SK-N-SH (cell line): ENCODE results near the gene TDRD10. TPM values are rescaled to one million over a fixed set of nuclear protein-coding genes. Genes with fewer than 3 reads are reported as not detected.
A peak's percentile ranks its signal among the peaks of the same experiment; 100 is the strongest.

Experiments
- CTCF ChIA-PET: fragments of 300-600, 350-600 bp; formaldehyde crosslinking; extraction: SDS; loops from one replicate; lab custom pipeline; 2021; lab: Yijun Ruan, JAX
- POLR2A ChIA-PET: fragments of 350-600 bp; sonication (Branson Sonifier 250); formaldehyde crosslinking; extraction: SDS; loops from one replicate; lab custom pipeline; 2020; ENCODE audit warnings: antibody characterized with exemption, inconsistent platforms; lab: Yijun Ruan, JAX
- DNase-seq: peaks from one replicate; pipeline ENCODE4 v3.0.0; 2012
- H2AFZ ChIP-seq: fragments of 200-600 bp; sonication (generic); 2 replicates; pipeline ENCODE4 v1.8.1; 2016; ENCODE audit warnings: antibody characterized with exemption, mild to moderate bottlenecking, low read depth
- H3F3A ChIP-seq: fragments of 200-600 bp; sonication (generic); replicated peaks from 2 replicates; pipeline ENCODE3; 2016; ENCODE audit warnings: antibody characterized with exemption, mild to moderate bottlenecking; ENCODE audit not compliant: insufficient read depth
- H3K27ac ChIP-seq, 2 experiments: fragments of 200-500 bp in 1 of 2; fragments of 200-600 bp in 1 of 2; sonication (Bioruptor generic) in 1 of 2; sonication (generic), shearing (Covaris generic) in 1 of 2; 2 replicates each; pipeline versions ENCODE4 v1.5.1 to v1.6.1; 2014 to 2016; ENCODE audit warnings: low read depth in 2 of 2, inconsistent platforms in 1 of 2, low read length in 1 of 2, mild to moderate bottlenecking in 1 of 2, mixed read lengths in 1 of 2
- H3K27me3 ChIP-seq: fragments of 200-600 bp; sonication (generic), shearing (Covaris generic); 2 replicates; pipeline ENCODE4 v1.6.1; 2016; ENCODE audit warnings: mixed run types; ENCODE audit not compliant: insufficient read depth
- H3K36me3 ChIP-seq, 2 experiments: fragments of 200-500 bp in 1 of 2; fragments of 200-600 bp in 1 of 2; sonication (Bioruptor generic) in 1 of 2; sonication (generic) in 1 of 2; replicated peaks in 1 of 2; 2 replicates each; pipeline versions ENCODE3 to v1.5.1; 2014 to 2016; ENCODE audit warnings: low read length in 1 of 2, mild to moderate bottlenecking in 1 of 2; ENCODE audit not compliant: insufficient read depth in 2 of 2, control insufficient read depth in 1 of 2
- H3K4me1 ChIP-seq, 2 experiments: fragments of 200-500 bp in 1 of 2; fragments of 200-600 bp in 1 of 2; sonication (Bioruptor generic) in 1 of 2; sonication (generic), shearing (Covaris generic) in 1 of 2; 2 replicates each; pipeline versions ENCODE4 v1.5.1 to v1.6.1; 2014 to 2016; ENCODE audit warnings: low read depth in 1 of 2, low read length in 1 of 2, mixed run types in 1 of 2; ENCODE audit not compliant: insufficient read depth in 2 of 2, control insufficient read depth in 1 of 2
- H3K4me2 ChIP-seq: fragments of 200-600 bp; sonication (generic), shearing (Covaris generic); 2 replicates; pipeline ENCODE4 v1.6.1; 2017; ENCODE audit warnings: mixed run types
- H3K4me3 ChIP-seq, 2 experiments: fragments of 200-500 bp in 1 of 2; fragments of 200-600 bp in 1 of 2; sonication (Bioruptor generic) in 1 of 2; sonication (generic), shearing (Covaris generic) in 1 of 2; 2 replicates each; pipeline versions ENCODE4 v1.5.1 to v1.8.1; 2014 to 2016; ENCODE audit warnings: low read depth in 2 of 2, inconsistent platforms in 1 of 2, low read length in 1 of 2, mild to moderate bottlenecking in 1 of 2, mixed read lengths in 1 of 2, moderate library complexity in 1 of 2
- H3K79me2 ChIP-seq: fragments of 200-600 bp; sonication (generic); 2 replicates; pipeline ENCODE4 v1.8.1; 2017; ENCODE audit warnings: mild to moderate bottlenecking; ENCODE audit not compliant: insufficient read depth
- H3K9ac ChIP-seq: fragments of 200-600 bp; sonication (generic); 2 replicates; pipeline ENCODE4 v1.6.1; 2017; ENCODE audit warnings: mixed run types
- H3K9me2 ChIP-seq: fragments of 200-600 bp; sonication (generic); 2 replicates; pipeline ENCODE4 v1.6.1; 2017; ENCODE audit warnings: mixed run types
- H3K9me3 ChIP-seq: fragments of 200-600 bp; sonication (generic); 2 replicates; pipeline ENCODE4 v1.6.1; 2017; ENCODE audit warnings: mixed run types, mild to moderate bottlenecking, moderate library complexity
- H4K20me1 ChIP-seq: fragments of 200-600 bp; sonication (generic); 2 replicates; pipeline ENCODE4 v1.6.1; 2017; ENCODE audit warnings: mild to moderate bottlenecking, mixed run types; ENCODE audit not compliant: insufficient read depth
- CHD2 ChIP-seq: fragments of 150-350 bp; IDR thresholded peaks from 2 replicates; pipeline ENCODE4 v1.6.1; 2018; ENCODE audit warnings: low read length; ENCODE audit not compliant: partially characterized antibody
- EP300 ChIP-seq, 2 experiments: IDR thresholded peaks; 2 replicates each; pipeline versions ENCODE4 v1.4.0 to v1.6.1; 2012; ENCODE audit warnings: borderline replicate concordance in 1 of 2, low read depth in 1 of 2, low read length in 1 of 2
- FOSL2 ChIP-seq: IDR thresholded peaks from 2 replicates; pipeline ENCODE4 v1.4.0; 2012; ENCODE audit warnings: low read depth, mild to moderate bottlenecking, moderate library complexity, borderline replicate concordance
- FOXJ3 ChIP-seq: sonication (generic); formaldehyde crosslinking; IDR thresholded peaks from 2 replicates; pipeline ENCODE4 v1.5.1; 2020; ENCODE audit warnings: mild to moderate bottlenecking, missing genetic modification reagents
- FOXM1 ChIP-seq: IDR thresholded peaks from 2 replicates; pipeline ENCODE4 v1.4.0; 2012; ENCODE audit warnings: low read depth, mild to moderate bottlenecking
- GABPA ChIP-seq: IDR thresholded peaks from 2 replicates; pipeline ENCODE4 v1.4.0; 2012; ENCODE audit warnings: low read depth, mild to moderate bottlenecking
- GATA2 ChIP-seq: sonication (generic); formaldehyde crosslinking; IDR thresholded peaks from 2 replicates; pipeline ENCODE4 v1.5.0; 2020; ENCODE audit warnings: mild to moderate bottlenecking, missing genetic modification reagents
- JUND ChIP-seq: IDR thresholded peaks from 2 replicates; pipeline ENCODE4 v1.4.0; 2012
- MEF2A ChIP-seq: IDR thresholded peaks from 2 replicates; pipeline ENCODE4 v1.4.0; 2012; ENCODE audit warnings: low read depth, borderline replicate concordance
- MXI1 ChIP-seq: IDR thresholded peaks from 2 replicates; pipeline ENCODE4 v1.6.1; 2012; ENCODE audit warnings: mild to moderate bottlenecking, low read depth, low read length, improper control_type of control experiment
- RAD21 ChIP-seq: IDR thresholded peaks from 2 replicates; pipeline ENCODE4 v1.6.1; 2012; ENCODE audit warnings: mild to moderate bottlenecking, low read length
- RCOR1 ChIP-seq: fragments of 150-350 bp; IDR thresholded peaks from 2 replicates; pipeline ENCODE4 v1.6.1; 2017; ENCODE audit warnings: antibody characterized with exemption, low read length
- RFX5 ChIP-seq: IDR thresholded peaks from 2 replicates; pipeline ENCODE4 v1.6.1; 2012; ENCODE audit warnings: mild to moderate bottlenecking, improper control_type of control experiment, low read length
- SMC3 ChIP-seq: IDR thresholded peaks from 2 replicates; pipeline ENCODE4 v1.6.1; 2012; ENCODE audit warnings: low read depth, low read length, improper control_type of control experiment
- TAF1 ChIP-seq: IDR thresholded peaks from 2 replicates; pipeline ENCODE4 v1.6.1; 2012; ENCODE audit warnings: low read depth, mild to moderate bottlenecking, low read length, moderate library complexity, borderline replicate concordance
- TCF12 ChIP-seq: IDR thresholded peaks from 2 replicates; pipeline ENCODE4 v1.4.0; 2012
- WGBS: methylation state at CpG from one replicate; pipeline ENCODE4 v1.1.6; 2017; ENCODE audit warnings: low lambda C conversion rate; 5-methylcytosine and 5-hydroxymethylcytosine counted together
- polyA plus RNA-seq, 3 experiments: library from polyadenylated mRNA; depleted of rRNA; stranded (reverse); fragments of >200 nt; gene quantifications; 2 replicates each; pipeline ENCODE4 v1.2.3, GENCODE V29; 2012
- TF ChIP-seq, protein P1 (sequence below): fragments of 200-600 bp; sonication (generic); IDR thresholded peaks from 2 replicates; pipeline ENCODE4 v1.6.1; 2017; ENCODE audit warnings: antibody characterized with exemption, mild to moderate bottlenecking, moderate library complexity
- TF ChIP-seq, protein P2 (sequence below): IDR thresholded peaks from 2 replicates; pipeline ENCODE4 v1.4.0; 2012; ENCODE audit warnings: low read depth
- TF ChIP-seq, protein P3 (sequence below): IDR thresholded peaks from 2 replicates; pipeline ENCODE4 v1.4.0; 2012; ENCODE audit warnings: low read depth, borderline replicate concordance
- TF ChIP-seq, protein P4 (sequence below): IDR thresholded peaks from 2 replicates; pipeline ENCODE4; 2012
- TF ChIP-seq, protein P5 (sequence below): fragments of 150-350 bp; IDR thresholded peaks from 2 replicates; pipeline ENCODE4 v1.6.1; 2017; ENCODE audit warnings: antibody characterized with exemption, low read length, low read depth, borderline replicate concordance

TDRD10 gene
- polyA plus RNA-seq, 1 of the 3 experiments (the other 2 are of a cell fraction) = not detected

DNA sequence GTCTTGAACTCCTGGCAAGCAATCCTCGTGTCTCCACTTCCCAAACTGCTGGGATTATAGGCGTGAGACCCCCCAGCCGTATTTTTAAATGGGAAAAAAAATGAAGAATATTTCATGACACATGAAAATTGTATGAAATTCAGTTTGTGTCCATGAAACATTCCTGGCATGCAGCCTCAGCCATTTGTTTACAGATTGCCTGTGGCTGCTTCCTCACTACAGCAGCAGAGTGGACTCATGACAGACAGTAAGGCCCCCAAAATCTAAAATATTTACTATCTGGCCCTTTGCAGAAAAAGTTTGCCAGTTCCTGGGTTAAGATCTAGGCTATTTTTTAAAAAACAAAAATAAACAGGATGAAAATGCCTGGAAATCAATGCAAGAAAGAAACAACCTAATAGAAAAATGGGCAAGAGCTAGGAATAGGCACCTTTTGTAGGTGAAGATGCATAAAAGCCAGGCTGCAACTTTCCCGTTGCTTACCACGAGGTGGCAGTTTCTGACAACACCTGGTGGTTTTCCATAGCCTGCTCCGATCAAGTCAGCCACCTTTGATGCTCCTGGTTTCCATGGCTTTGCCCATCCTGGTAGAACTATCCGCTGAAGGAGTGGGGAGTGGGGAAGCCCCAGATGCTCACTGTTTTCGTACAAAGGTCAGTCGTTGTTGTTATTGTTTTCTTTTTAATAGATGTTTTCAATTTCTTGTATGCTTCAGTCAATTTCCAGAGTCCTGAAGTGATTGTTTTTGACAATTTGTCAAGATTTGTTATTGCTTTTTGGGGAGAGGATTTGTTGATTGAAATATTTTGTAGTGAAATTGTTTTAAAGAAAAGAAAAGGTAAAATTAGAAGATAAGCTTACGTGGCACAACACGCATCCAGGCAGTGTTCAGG, 32.2 kb downstream of the TDRD10 start:
- no peak overlapping the region for H3K9ac ChIP-seq
- WGBS = 36% methylated on average over 11 of the region's 11 CpGs
- H4K20me1 ChIP-seq = no peaks in the 10 kb centered on the region
- no peak overlapping the region for H3K27ac ChIP-seq
- ChIA-PET POLR2A (no interaction called here), CTCF (interaction anchor here (0.6 to 6.1 kb wide), 22 partner anchors 7 to 536 kb away, joined by 3 to 36 read pairs (median 4); partner anchors contain the start of genes CHRNB2, PMVK and UBE2Q1)
- no peaks in the 10 kb centered on the region; the same call in 1 of the 2 replicates for H3K27me3 ChIP-seq
- no peak overlapping the region for H3K4me2 ChIP-seq
- no peaks in the 10 kb centered on the region for H3K4me1 ChIP-seq
- H3F3A ChIP-seq = no peaks in the 10 kb centered on the region
- H3K4me3 ChIP-seq = no peak overlapping the region
- H3K9me3 ChIP-seq = no peaks in the 10 kb centered on the region
- TF ChIP-seq RAD21 (peak; percentile 71), RCOR1 (no peak), MEF2A (no peak), EP300 (IDR thresholded peaks at IDR 0.05; ENCODE audit: borderline replicate concordance in 1 of 2, low read depth in 1 of 2, low read length in 1 of 2) (no peak), JUND (no peak), GATA2 (CRISPR knock-in tag) (no peak), TCF12 (no peak), GABPA (no peak), SMC3 (peak; percentile 68)
- TF ChIP-seq, protein P1, sequence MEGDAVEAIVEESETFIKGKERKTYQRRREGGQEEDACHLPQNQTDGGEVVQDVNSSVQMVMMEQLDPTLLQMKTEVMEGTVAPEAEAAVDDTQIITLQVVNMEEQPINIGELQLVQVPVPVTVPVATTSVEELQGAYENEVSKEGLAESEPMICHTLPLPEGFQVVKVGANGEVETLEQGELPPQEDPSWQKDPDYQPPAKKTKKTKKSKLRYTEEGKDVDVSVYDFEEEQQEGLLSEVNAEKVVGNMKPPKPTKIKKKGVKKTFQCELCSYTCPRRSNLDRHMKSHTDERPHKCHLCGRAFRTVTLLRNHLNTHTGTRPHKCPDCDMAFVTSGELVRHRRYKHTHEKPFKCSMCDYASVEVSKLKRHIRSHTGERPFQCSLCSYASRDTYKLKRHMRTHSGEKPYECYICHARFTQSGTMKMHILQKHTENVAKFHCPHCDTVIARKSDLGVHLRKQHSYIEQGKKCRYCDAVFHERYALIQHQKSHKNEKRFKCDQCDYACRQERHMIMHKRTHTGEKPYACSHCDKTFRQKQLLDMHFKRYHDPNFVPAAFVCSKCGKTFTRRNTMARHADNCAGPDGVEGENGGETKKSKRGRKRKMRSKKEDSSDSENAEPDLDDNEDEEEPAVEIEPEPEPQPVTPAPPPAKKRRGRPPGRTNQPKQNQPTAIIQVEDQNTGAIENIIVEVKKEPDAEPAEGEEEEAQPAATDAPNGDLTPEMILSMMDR = peak; percentile 50
- no peaks in the 10 kb centered on the region for H3K79me2 ChIP-seq
- no peaks in the 10 kb centered on the region for H3K9me2 ChIP-seq
- H3K36me3 ChIP-seq = no peaks in the 10 kb centered on the region
- H2AFZ ChIP-seq = no peak overlapping the region
- DNase-seq = peak; percentile 71

DNA sequence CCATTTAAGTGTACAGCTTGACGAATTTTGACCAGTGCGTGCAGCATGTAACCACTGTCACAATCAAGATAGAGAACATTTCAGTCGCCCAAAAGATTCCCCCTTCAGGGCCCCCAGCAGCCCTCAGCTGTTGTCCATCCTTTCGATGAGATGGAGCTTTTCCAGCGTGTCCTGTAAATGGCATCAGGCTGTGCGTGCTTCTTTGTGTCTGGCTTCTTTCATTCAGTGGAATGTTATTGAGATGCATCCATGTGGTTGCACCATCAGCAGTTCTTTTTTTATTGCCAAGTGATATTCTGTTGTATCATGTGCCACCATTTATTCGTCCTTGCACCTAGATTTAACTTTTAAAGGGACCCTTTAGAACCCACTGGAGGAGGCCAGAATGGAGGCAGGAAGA, 34.6 kb downstream of the TDRD10 start:
- 33% methylated on average over 7 of the region's 7 CpGs for WGBS
- TF ChIP-seq JUND (no peak), FOXJ3 (no peak), TCF12 (no peak), CHD2 (no peak), FOSL2 (no peak), GATA2 (CRISPR knock-in tag) (no peak), SMC3 (no peak), RFX5 (no peak), FOXM1 (no peak), MXI1 (no peak), TAF1 (no peak)
- TF ChIP-seq, protein P2, sequence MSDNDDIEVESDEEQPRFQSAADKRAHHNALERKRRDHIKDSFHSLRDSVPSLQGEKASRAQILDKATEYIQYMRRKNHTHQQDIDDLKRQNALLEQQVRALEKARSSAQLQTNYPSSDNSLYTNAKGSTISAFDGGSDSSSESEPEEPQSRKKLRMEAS = no peak
- TF ChIP-seq, protein P3, sequence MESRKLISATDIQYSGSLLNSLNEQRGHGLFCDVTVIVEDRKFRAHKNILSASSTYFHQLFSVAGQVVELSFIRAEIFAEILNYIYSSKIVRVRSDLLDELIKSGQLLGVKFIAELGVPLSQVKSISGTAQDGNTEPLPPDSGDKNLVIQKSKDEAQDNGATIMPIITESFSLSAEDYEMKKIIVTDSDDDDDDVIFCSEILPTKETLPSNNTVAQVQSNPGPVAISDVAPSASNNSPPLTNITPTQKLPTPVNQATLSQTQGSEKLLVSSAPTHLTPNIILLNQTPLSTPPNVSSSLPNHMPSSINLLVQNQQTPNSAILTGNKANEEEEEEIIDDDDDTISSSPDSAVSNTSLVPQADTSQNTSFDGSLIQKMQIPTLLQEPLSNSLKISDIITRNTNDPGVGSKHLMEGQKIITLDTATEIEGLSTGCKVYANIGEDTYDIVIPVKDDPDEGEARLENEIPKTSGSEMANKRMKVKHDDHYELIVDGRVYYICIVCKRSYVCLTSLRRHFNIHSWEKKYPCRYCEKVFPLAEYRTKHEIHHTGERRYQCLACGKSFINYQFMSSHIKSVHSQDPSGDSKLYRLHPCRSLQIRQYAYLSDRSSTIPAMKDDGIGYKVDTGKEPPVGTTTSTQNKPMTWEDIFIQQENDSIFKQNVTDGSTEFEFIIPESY = no peak
- TF ChIP-seq, protein P4, sequence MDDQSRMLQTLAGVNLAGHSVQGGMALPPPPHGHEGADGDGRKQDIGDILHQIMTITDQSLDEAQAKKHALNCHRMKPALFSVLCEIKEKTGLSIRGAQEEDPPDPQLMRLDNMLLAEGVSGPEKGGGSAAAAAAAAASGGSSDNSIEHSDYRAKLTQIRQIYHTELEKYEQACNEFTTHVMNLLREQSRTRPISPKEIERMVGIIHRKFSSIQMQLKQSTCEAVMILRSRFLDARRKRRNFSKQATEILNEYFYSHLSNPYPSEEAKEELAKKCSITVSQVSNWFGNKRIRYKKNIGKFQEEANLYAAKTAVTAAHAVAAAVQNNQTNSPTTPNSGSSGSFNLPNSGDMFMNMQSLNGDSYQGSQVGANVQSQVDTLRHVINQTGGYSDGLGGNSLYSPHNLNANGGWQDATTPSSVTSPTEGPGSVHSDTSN = no peak
- TF ChIP-seq, protein P5, sequence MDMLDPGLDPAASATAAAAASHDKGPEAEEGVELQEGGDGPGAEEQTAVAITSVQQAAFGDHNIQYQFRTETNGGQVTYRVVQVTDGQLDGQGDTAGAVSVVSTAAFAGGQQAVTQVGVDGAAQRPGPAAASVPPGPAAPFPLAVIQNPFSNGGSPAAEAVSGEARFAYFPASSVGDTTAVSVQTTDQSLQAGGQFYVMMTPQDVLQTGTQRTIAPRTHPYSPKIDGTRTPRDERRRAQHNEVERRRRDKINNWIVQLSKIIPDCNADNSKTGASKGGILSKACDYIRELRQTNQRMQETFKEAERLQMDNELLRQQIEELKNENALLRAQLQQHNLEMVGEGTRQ = no peak

More for the DNA sequence above, 34.6 kb downstream of the TDRD10 start:
- H3K9ac ChIP-seq = no peak overlapping the region
- H3F3A ChIP-seq = no peaks in the 10 kb centered on the region
- no peaks in the 10 kb centered on the region for H4K20me1 ChIP-seq
- ChIA-PET CTCF (interaction anchor here (1.8 to 6.1 kb wide), 2 partner anchors 10 to 56 kb away, joined by 9 to 36 read pairs; no protein-coding TSS in a partner anchor), POLR2A (no interaction called here)
- H3K4me2 ChIP-seq = no peak overlapping the region
- no peak overlapping the region for H3K27ac ChIP-seq
- H3K79me2 ChIP-seq = no peaks in the 10 kb centered on the region
- no peaks in the 10 kb centered on the region for H3K36me3 ChIP-seq
- H3K9me3 ChIP-seq = no peaks in the 10 kb centered on the region
- no peaks in the 10 kb centered on the region for H3K9me2 ChIP-seq
- DNase-seq = no peak
- no peak overlapping the region for H3K4me3 ChIP-seq
- peaks cover 20% of the 10 kb centered on the region; the same call in 1 of the 2 replicates for H3K27me3 ChIP-seq
- H2AFZ ChIP-seq = no peak overlapping the region
- no peaks in the 10 kb centered on the region for H3K4me1 ChIP-seq
